ENCODE results near the gene LMF1. TPM values are rescaled to one million over a fixed set of nuclear protein-coding genes. Genes with fewer than 3 reads are reported as not detected.

Gene LMF1
- total and polyA plus RNA-seq, 2 of the 8 experiments (the other 6 are each of a cell fraction or from before 2014, with no cell fraction given) = 3.5 to 9.1 TPM

DNA sequence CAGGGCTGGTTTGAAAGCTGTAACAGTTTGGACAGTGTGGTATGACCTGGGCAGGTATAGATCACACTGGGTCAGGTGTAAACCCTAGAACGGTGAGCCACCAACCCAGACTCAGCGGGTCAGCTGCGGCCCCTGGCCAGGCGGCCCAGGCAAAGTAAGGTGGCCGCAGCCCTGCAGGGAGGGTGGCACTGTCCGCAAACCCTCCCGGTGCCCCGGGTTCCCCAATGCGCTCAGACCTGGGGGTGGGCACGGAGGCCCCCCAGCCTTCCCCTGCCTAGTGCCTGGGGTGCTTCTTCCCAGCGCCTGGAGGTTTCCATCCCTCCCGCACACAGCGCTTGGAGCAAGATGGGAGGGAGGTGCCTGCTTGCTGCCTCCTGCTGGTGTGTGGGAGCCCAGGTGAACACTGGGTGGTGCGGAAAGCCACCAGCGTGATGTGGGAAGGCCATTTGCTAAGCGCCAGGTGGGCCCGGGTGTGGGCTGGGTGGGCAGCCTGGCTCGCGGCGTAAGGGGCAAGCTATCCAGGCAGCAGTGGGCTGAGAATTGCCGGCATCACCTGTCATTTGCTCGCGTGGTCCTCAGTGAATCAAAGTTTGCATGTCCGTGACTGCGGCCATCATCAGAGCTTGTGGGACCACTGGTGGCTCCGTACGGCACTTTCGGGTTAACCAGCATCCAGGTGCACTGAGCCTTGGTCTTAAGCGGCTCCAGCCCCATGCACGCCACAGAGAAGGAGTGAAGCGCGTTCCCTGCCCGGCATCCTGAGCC is 122.9 kb downstream of the LMF1 start:
- H2BK12ac ChIP-seq (ENCODE audit: low read depth, low read length) = no peak overlapping the region
- H4K91ac ChIP-seq (replicated peaks; ENCODE audit: insufficient read length, low read length) = no peak overlapping the region
- no peak overlapping the region for H3K9ac ChIP-seq (replicated peaks in 1 of 4; ENCODE audit: extremely low read depth in 1 of 4, low read depth in 3 of 4, low read length in 3 of 4)
- H3K36me3 ChIP-seq (ENCODE audit: control insufficient read depth in 2 of 4, insufficient read depth in 4 of 4, low read length in 3 of 4) = no peaks in the 10 kb centered on the region
- peaks cover 39 to 73% of the 10 kb centered on the region in 2 experiments for H3K9me3 ChIP-seq (ENCODE audit: insufficient read depth in 2 of 2, low read depth in 1 of 2, low read length in 1 of 2)
- H4K20me1 ChIP-seq (replicated peaks in 1 of 2; ENCODE audit: control insufficient read depth in 1 of 2, insufficient read depth in 2 of 2, low read length in 2 of 2) = no peaks in the 10 kb centered on the region
- no peaks in the 10 kb centered on the region; a peak in 1 of 7 replicates for H3K27me3 ChIP-seq (replicated peaks in 1 of 4; ENCODE audit: control insufficient read depth in 3 of 4, extremely low read depth in 1 of 4, insufficient read depth in 3 of 4, low read length in 3 of 4)
- H3K4me3 ChIP-seq (ENCODE audit: extremely low read depth in 1 of 4, insufficient read depth in 2 of 4, low read depth in 3 of 4, low read length in 4 of 4) = no peak overlapping the region
- H3K4ac ChIP-seq (replicated peaks; ENCODE audit: insufficient read length, low read depth, low read length) = no peak overlapping the region
- no peaks in the 10 kb centered on the region for H3K23me2 ChIP-seq (ENCODE audit: low read depth, low read length)
- no peak overlapping the region for H2BK20ac ChIP-seq (ENCODE audit: low read length)
- H2AFZ ChIP-seq (ENCODE audit: low read length) = no peak overlapping the region
- H3K79me2 ChIP-seq (ENCODE audit: control insufficient read depth in 1 of 2, insufficient read depth in 2 of 2, low read length in 2 of 2) = no peaks in the 10 kb centered on the region
- no peak overlapping the region for H2BK120ac ChIP-seq (replicated peaks; ENCODE audit: low read depth, low read length)
- no peak overlapping the region for H3K56ac ChIP-seq (replicated peaks; ENCODE audit: insufficient read length, low read depth, low read length)
- no peak overlapping the region for H4K8ac ChIP-seq (ENCODE audit: extremely low read depth, insufficient read depth, low read length)
- no peaks in the 10 kb centered on the region; a peak in 1 of 7 replicates for H3K4me1 ChIP-seq (replicated peaks in 1 of 4; ENCODE audit: control insufficient read depth in 3 of 4, insufficient read depth in 4 of 4, low read length in 3 of 4)
- H2AK5ac ChIP-seq (ENCODE audit: low read depth, low read length) = no peak overlapping the region
- 94% methylated on average over 31 of the region's 33 CpGs; no CpG with 5 or more reads in 1 of the 2 experiments for WGBS, 2 experiments (ENCODE audit: extremely low coverage in 1 of 2, insufficient coverage in 1 of 2, insufficient read length in 1 of 2, insufficient replicate concordance in 2 of 2, low coverage in 1 of 2, low lambda C conversion rate in 2 of 2, missing lambda C conversion rate in 1 of 2)
- H3K27ac ChIP-seq (ENCODE audit: low read depth, low read length) = no peak overlapping the region
- no peak overlapping the region for H3K4me2 ChIP-seq (ENCODE audit: insufficient read depth in 1 of 2, low read depth in 2 of 2, low read length in 2 of 2)
- H4K5ac ChIP-seq (ENCODE audit: insufficient read length, low read depth, low read length) = no peak overlapping the region
- ChIA-PET POLR2A (ENCODE audit: partially characterized antibody) (no interaction called here), CTCF (ENCODE audit: partially characterized antibody) (no interaction called here)
- FAIRE-seq = no peak
- DNase-seq (ENCODE audit: low read depth in 1 of 2, low spot score in 2 of 2) = no peak
- no peak overlapping the region for H3K18ac ChIP-seq (ENCODE audit: extremely low read depth, low read length)
- H2BK15ac ChIP-seq (ENCODE audit: low read length) = no peak overlapping the region
- H3K23ac ChIP-seq (ENCODE audit: insufficient read length) = no peak overlapping the region
- H2BK5ac ChIP-seq (ENCODE audit: low read depth, low read length) = no peak overlapping the region
- H3K14ac ChIP-seq (ENCODE audit: insufficient read length) = no peak overlapping the region
- no peaks in the 10 kb centered on the region for H3K79me1 ChIP-seq (ENCODE audit: low read depth, low read length)
- TF ChIP-seq MAFK (IDR thresholded peaks at IDR 0.05; ENCODE audit: low read depth, low read length) = no peak
- TF ChIP-seq EP300 (IDR thresholded peaks at IDR 0.05; ENCODE audit: borderline replicate concordance in 1 of 2, low read depth in 2 of 2, low read length in 2 of 2) = no peak
- TF ChIP-seq JUND (IDR thresholded peaks at IDR 0.05; ENCODE audit: low read length) = no peak
- TF ChIP-seq CTBP2 (IDR thresholded peaks at IDR 0.05; ENCODE audit: borderline replicate concordance, insufficient read depth, insufficient read length, low read length) = no peak
- TF ChIP-seq ASH2L (IDR thresholded peaks at IDR 0.05; ENCODE audit: low read length) = no peak
- no peak for TF ChIP-seq SAP30 (IDR thresholded peaks at IDR 0.05; ENCODE audit: insufficient read depth, insufficient replicate concordance, low read length)
- no peak for TF ChIP-seq CHD2 (IDR thresholded peaks at IDR 0.05; ENCODE audit: low read length)
- no peak for TF ChIP-seq ZNF274 (IDR thresholded peaks at IDR 0.05; ENCODE audit: borderline replicate concordance, extremely low read depth, low read length)
- no peak for TF ChIP-seq GTF2F1 (IDR thresholded peaks at IDR 0.05; ENCODE audit: borderline replicate concordance, low read depth, low read length)
- no peak for TF ChIP-seq POLR2AphosphoS5 (IDR thresholded peaks at IDR 0.05; ENCODE audit: low read depth, low read length)
- TF ChIP-seq KDM4A (IDR thresholded peaks at IDR 0.05; ENCODE audit: low read depth, low read length, severe bottlenecking) = no peak
- TF ChIP-seq JUN (IDR thresholded peaks at IDR 0.05; ENCODE audit: low read depth, low read length) = no peak
- TF ChIP-seq NRF1 (IDR thresholded peaks at IDR 0.05; ENCODE audit: low read depth, low read length) = no peak
- no peak for TF ChIP-seq TBP (IDR thresholded peaks at IDR 0.05; ENCODE audit: low read depth, low read length)

All from H1 (cell line).